K562 (cell line): ENCODE results near the gene SETX. TPM values are rescaled to one million over a fixed set of nuclear protein-coding genes. Genes with fewer than 3 reads are reported as not detected.
"Not testable (repeated sequence)": the region's sequence is repeated elsewhere in the genome, so short reads cannot be mapped to it uniquely, and the experiment has no call there.

Experiments used
- ATAC-seq: fragments of 200-7000 bp; cut with Tn5 transposase; 3 replicates; pipeline ENCODE4 v1.9.1; 2020; ENCODE audit warnings: moderate library complexity
- BruUV-seq: library from RNA; stranded (reverse); fragments of 400-500 nt; replicated peaks from 2 replicates; lab custom pipeline; 2021; lab: Mats Ljungman, UMichigan
- CTCF ChIA-PET: fragments of 300-600 bp; formaldehyde crosslinking; extraction: SDS; loops from one replicate; lab custom pipeline; 2021; ENCODE audit warnings: low intra/inter-chr PET ratio; lab: Yijun Ruan, JAX
- POLR2A ChIA-PET: fragments of 300-600, 350-650 bp; sonication (Branson Sonifier 250); formaldehyde crosslinking; extraction: SDS; loops from one replicate; lab custom pipeline; 2021; ENCODE audit warnings: antibody characterized with exemption, inconsistent platforms; lab: Yijun Ruan, JAX
- DNase-seq, 4 experiments: peaks; one replicate each; pipeline versions ENCODE4 v3.0.0 to v3.0.0-alpha.2; 2011 to 2018; ENCODE audit warnings: low spot score in 3 of 4, mixed read lengths in 3 of 4; ENCODE audit errors: extremely low read depth in 1 of 4
- FAIRE-seq: peaks from 2 replicates; lab custom pipeline; 2011; peaks lifted over from hg19 to GRCh38; lab: Jason Lieb, UNC
- H2AFZ ChIP-seq: 2 replicates; pipeline ENCODE4 v1.6.0; 2011; ENCODE audit warnings: low read depth, low read length, control low read depth, inconsistent platforms
- H3K27ac ChIP-seq: fragments of 200-600 bp; 3 replicates; pipeline ENCODE4 v1.8.0; 2011; ENCODE audit warnings: low read depth, mild to moderate bottlenecking, control low read depth, inconsistent platforms, low read length, moderate library complexity, mixed read lengths; ENCODE audit errors: extremely low read depth
- H3K27me3 ChIP-seq, 2 experiments: fragments of 300-600 bp in 1 of 2; 2 replicates in 1 of 2; 3 replicates in 1 of 2; pipeline versions ENCODE4 v1.6.0 to v1.8.0; 2011; ENCODE audit warnings: inconsistent platforms in 2 of 2, low read length in 2 of 2, mild to moderate bottlenecking in 1 of 2, mixed read lengths in 1 of 2, moderate library complexity in 1 of 2; ENCODE audit not compliant: control insufficient read depth in 2 of 2, insufficient read depth in 2 of 2
- H3K36me3 ChIP-seq: fragments of 300-600 bp; 3 replicates; pipeline ENCODE4 v1.8.0; 2011; ENCODE audit warnings: mild to moderate bottlenecking, low read length, inconsistent platforms; ENCODE audit not compliant: control insufficient read depth, insufficient read depth
- H3K4me1 ChIP-seq, 2 experiments: fragments of 200-600 bp in 1 of 2; replicated peaks in 1 of 2; 2 replicates in 1 of 2; 3 replicates in 1 of 2; pipeline versions ENCODE4 v1.5.1 to v1.8.0; 2011; ENCODE audit warnings: inconsistent platforms in 2 of 2, low read length in 2 of 2, mild to moderate bottlenecking in 1 of 2, mixed read lengths in 1 of 2, moderate library complexity in 1 of 2; ENCODE audit not compliant: control insufficient read depth in 2 of 2, insufficient read depth in 2 of 2
- H3K4me2 ChIP-seq: 2 replicates; pipeline ENCODE4 v1.6.1; 2011; ENCODE audit warnings: low read length, control low read depth, inconsistent platforms, mixed read lengths; ENCODE audit not compliant: insufficient read depth
- H3K4me3 ChIP-seq: fragments of 200-600 bp; sonication (generic), shearing (Covaris generic); 2 replicates; pipeline ENCODE4 v1.5.1; 2016; ENCODE audit warnings: control low read depth, inconsistent platforms
- H3K79me2 ChIP-seq: fragments of 200-600 bp; 3 replicates; pipeline ENCODE4 v1.8.0; 2011; ENCODE audit warnings: low read length, inconsistent platforms; ENCODE audit not compliant: control insufficient read depth, insufficient read depth
- H3K9ac ChIP-seq, 2 experiments: 2 replicates each; pipeline versions ENCODE4 v1.6.0 to v1.6.1; 2011; ENCODE audit warnings: low read depth in 2 of 2, low read length in 2 of 2, control low read depth in 1 of 2, inconsistent platforms in 1 of 2, mild to moderate bottlenecking in 1 of 2, mixed read lengths in 1 of 2; ENCODE audit not compliant: insufficient read depth in 1 of 2
- H3K9me1 ChIP-seq: one replicate; pipeline ENCODE4 v1.6.0; 2011; ENCODE audit warnings: inconsistent platforms, mild to moderate bottlenecking, low read length, moderate library complexity; ENCODE audit not compliant: control insufficient read depth, insufficient read depth
- H3K9me3 ChIP-seq: replicated peaks from 2 replicates; pipeline ENCODE4 v1.5.1; 2011; ENCODE audit warnings: low read depth, low read length, inconsistent platforms; ENCODE audit not compliant: control insufficient read depth, insufficient read depth
- H4K20me1 ChIP-seq: replicated peaks from 2 replicates; pipeline ENCODE4 v1.6.1; 2011; ENCODE audit warnings: low read length, inconsistent platforms, mixed read lengths; ENCODE audit not compliant: control insufficient read depth, insufficient read depth
- BACH1 ChIP-seq: fragments of 200-800 bp; sonication (Bioruptor generic); IDR thresholded peaks from 2 replicates; pipeline ENCODE4 v1.6.1; 2016; ENCODE audit warnings: missing genetic modification characterization, missing compliant biosample characterization
- C11orf30 ChIP-seq: fragments of 450-650 bp; IDR thresholded peaks from 2 replicates; pipeline ENCODE4 v1.6.1; 2016; ENCODE audit warnings: low read depth, mild to moderate bottlenecking
- FOSL1 ChIP-seq: fragments of 200-800 bp; sonication (Bioruptor generic); conservative IDR thresholded peaks from 2 replicates; pipeline ENCODE4 v1.6.1; 2016; ENCODE audit warnings: missing genetic modification characterization, missing compliant biosample characterization
- JUND ChIP-seq, 2 experiments: IDR thresholded peaks; 2 replicates in 1 of 2; 3 replicates in 1 of 2; pipeline ENCODE4 v1.6.1; 2011; ENCODE audit warnings: borderline replicate concordance in 2 of 2, low read depth in 2 of 2, low read length in 2 of 2, improper control_type of control experiment in 1 of 2, missing biosample characterization in 1 of 2, missing genetic modification characterization in 1 of 2, missing genetic modification reagents in 1 of 2
- MAFG ChIP-seq: fragments of 450-650 bp; conservative IDR thresholded peaks from 2 replicates; pipeline ENCODE4 v1.6.1; 2016; ENCODE audit warnings: missing genetic modification characterization, missing compliant biosample characterization
- NFE2 ChIP-seq: IDR thresholded peaks from 2 replicates; pipeline ENCODE4 v1.6.1; 2014; ENCODE audit warnings: antibody characterized with exemption, low read depth
- ZNF316 ChIP-seq: fragments of 450-650 bp; IDR thresholded peaks from 2 replicates; pipeline ENCODE4 v1.6.1; 2016
- WGBS: fragments of 100-300 bp; shearing (Covaris generic); methylation state at CpG from one replicate; pipeline ENCODE4 v1.1.6; 2016; ENCODE audit warnings: low coverage, mixed read lengths; ENCODE audit not compliant: insufficient coverage; ENCODE audit errors: missing lambda C conversion rate; 5-methylcytosine and 5-hydroxymethylcytosine counted together
- in situ Hi-C: fragments of 300-500 bp; cut with MboI; formaldehyde crosslinking; loops from 4 replicates; pipeline ENCODE4 v1.15.0; 2018; ENCODE audit warnings: inconsistent platforms, mixed read lengths
- intact Hi-C: fragments of 100-400 bp; cut with micrococcal nuclease; formaldehyde crosslinking; loops from 2 replicates; pipeline ENCODE4 v1.14.2; 2022
- polyA plus RNA-seq, 8 experiments: library from polyadenylated mRNA; depleted of rRNA in 4 of 8; stranded (reverse) in 5 of 8; unstranded in 3 of 8; fragments of >200 nt; fragmentation: Nextera tagmentation in 2 of 8; fragmentation: Illumina TruSeq in 1 of 8; extraction: Ambion mirVana in 2 of 8; extraction: Trizol in 1 of 8; gene quantifications; 2 replicates each; pipeline versions ENCODE4 v1.2.1 to v1.2.3, GENCODE V29; 2011 to 2014; ENCODE audit warnings: inconsistent platforms in 1 of 8, missing spikeins in 1 of 8
- total RNA-seq, 7 experiments: library from RNA; depleted of rRNA in 6 of 7; stranded (reverse); fragments of >200 nt in 6 of 7; fragmentation: Illumina TruSeq in 2 of 7; extraction: Trizol in 2 of 7; gene quantifications; 2 replicates each; pipeline versions ENCODE4 v1.2.1 to v1.2.3, GENCODE V29; 2011 to 2021; ENCODE audit warnings: low replicate concordance in 1 of 7

Gene SETX
- total and polyA plus RNA-seq, 9 of the 15 experiments (the other 6 are each of a cell fraction or from before 2014, with no cell fraction given) = 8.7 to 45.7 (median 28.7) TPM

DNA sequence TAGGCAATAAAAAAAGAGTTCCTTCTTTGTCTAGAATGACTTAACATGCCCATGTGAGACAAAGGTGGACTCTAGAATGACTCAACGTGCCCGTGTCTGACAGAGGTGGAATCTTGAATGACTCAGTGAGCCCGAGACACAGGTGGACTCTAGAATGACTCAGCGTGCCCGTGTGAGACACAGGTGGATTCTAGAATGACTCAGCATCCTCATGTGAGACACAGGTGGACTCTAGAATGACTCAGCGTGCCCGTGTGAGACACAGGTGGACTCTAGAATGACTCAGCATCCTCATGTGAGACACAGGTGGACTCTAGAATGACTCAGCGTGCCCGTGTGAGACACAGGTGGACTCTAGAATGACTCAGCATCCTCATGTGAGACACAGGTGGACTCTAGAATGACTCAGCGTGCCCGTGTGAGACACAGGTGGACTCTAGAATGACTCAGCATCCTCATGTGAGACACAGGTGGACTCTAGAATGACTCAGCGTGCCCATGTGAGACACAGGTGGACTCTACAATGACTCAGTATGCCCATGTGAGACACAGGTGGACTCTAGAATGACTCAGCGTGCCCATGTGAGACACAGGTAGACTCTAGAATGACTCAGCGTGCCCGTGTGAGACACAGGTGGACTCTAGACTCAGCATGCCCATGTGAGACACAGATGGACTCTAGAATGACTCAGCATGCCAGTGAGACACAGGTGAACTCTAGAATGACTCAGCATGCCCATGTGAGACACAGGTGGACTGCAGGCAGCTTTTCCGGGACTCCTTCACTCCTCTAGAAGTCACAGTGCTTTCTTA is 84.9 kb downstream of the SETX start:
- Histone ChIP-seq H3K36me3 (peaks cover 89% of the 10 kb centered on the region), H3K27ac (peak overlapping the region; percentile 58; the same call in 2 of the 3 replicates)
- TF ChIP-seq NFE2 (peak; percentile 61), C11orf30 (peak; percentile 55; the same call in 1 of the 2 replicates), FOSL1 (tag) (peak; percentile 30), ZNF316 (peak; percentile 79), BACH1 (peak; percentile 92), JUND (tag; IDR thresholded peaks at IDR 0.05; ENCODE audit: borderline replicate concordance, low read depth, low read length) (peak; percentile 28; the same call in 1 of the 3 replicates), MAFG (tag) (peak; percentile 52; the same call in 1 of the 2 replicates)
- H3K9ac ChIP-seq; BruUV-seq; in situ Hi-C loops; H3K79me2 ChIP-seq; H3K4me1 ChIP-seq; H3K9me1 ChIP-seq; H2AFZ ChIP-seq; DNase-seq; H3K4me2 ChIP-seq; ATAC-seq; H3K4me3 ChIP-seq; FAIRE-seq; H3K27me3 ChIP-seq; H4K20me1 ChIP-seq; POLR2A ChIA-PET; intact Hi-C loops; H3K9me3 ChIP-seq; TF ChIP-seq JUND (IDR thresholded peaks at IDR 0.05; ENCODE audit: borderline replicate concordance, low read depth, low read length): not testable (repeated sequence)
- WGBS = 71% methylated on average over 10 of the region's 16 CpGs
- CTCF ChIA-PET = interaction anchor here (0.7 to 2.2 kb wide), 2 partner anchors 507 to 1221 kb away, joined by 4 to 21 read pairs; no protein-coding TSS in a partner anchor
